HG02623 (cell line): ENCODE measurements around the gene GOLGA8Q.
"Not testable (repeated sequence)": the region's sequence is repeated elsewhere in the genome, so short reads cannot be mapped to it uniquely, and the experiment has no call there.

ENCODE experiments used
- ATAC-seq: cut with Tn5 transposase; IDR thresholded peaks from one replicate; pipeline ENCODE4 v1.9.1; 2021; ENCODE audit warnings: moderate library complexity; ENCODE audit not compliant: unreplicated experiment

GOLGA8Q gene

GRCh38 chr15:30551750-30552149 lies at the start of gene GOLGA8Q:
Gene GOLGA8Q, plus strand, starts transcription at chr15:30552050. Its CDS starts 28 bp downstream, at chr15:30552078.
- not testable (repeated sequence) for ATAC-seq

DNA sequence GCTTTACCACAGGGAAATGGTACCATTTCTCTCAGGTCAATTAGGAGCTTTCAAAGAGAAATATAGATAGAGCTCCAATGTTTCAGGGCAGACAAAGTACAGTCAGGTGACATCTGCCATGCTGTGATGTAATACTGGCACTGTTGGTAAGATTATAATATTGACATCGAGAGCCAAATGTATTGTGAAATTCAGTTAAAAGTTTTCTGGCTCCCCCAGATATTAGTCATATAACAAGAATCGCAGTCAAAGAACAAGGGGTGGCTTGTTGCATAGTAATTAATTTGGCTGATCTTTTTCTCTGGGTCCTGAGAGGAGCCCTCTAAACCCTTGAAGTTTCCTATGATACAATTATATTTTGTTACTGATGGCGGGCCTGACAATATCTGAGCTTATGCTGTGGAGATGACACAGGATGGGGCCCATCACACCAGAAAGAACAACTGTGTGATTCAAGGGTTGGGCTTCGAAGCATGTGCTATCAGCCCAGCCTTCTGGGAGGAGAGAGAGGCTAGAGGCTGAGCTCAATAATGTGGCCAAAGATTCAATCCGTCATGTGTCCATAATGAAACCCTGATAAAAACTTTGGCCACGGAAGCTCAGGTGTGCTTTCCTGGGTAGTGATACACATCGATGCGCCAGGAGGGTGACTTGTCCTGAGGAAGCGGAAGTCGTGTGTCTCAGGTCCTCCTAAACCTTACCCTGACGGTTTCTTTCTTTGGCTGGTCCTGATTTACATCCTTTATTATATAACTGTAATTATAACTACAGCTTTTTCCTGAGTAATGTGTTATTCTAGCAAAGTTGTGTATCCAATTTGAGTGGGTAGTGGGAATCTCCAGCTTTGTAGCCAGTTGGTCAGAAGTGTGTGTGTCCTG lies 48.7 kb upstream of the GOLGA8Q start:
- ATAC-seq: not testable (repeated sequence)

DNA sequence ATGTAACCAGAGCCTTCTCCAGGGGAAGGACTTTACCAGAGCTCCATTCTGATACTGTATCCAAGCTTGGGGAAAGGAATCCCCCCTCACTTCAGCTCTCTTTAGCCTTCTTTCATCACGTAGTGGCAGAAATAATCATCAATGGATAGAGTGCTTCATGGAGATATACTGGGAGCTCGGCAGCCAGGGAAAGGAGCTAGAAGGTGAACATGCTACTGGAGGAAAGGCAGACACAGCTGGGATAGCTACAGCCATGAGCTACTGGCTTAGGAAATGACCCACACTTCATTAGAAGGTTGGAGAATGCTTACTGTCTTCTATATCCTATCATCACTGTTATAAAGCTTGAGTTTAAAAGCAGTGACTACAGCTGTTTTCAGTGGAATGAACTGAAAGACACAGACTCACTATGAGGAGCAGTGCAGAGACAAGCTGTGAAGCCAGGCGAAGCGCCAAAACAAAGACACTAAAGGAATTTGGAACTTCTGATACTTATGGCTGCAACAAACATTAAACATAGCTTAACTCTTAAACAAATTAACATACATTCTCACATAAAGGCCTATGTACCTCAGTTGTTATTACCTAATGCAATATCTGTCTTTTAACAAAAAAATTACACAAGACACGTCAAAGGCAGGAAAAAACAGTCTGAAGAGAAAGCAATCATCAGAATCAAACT lies 47.5 kb upstream of the GOLGA8Q start:
- ATAC-seq: not testable (repeated sequence)

GRCh38 chr15:30514545-30514944 lies 37.3 kb upstream of the GOLGA8Q start:
- not testable (repeated sequence) for ATAC-seq

DNA sequence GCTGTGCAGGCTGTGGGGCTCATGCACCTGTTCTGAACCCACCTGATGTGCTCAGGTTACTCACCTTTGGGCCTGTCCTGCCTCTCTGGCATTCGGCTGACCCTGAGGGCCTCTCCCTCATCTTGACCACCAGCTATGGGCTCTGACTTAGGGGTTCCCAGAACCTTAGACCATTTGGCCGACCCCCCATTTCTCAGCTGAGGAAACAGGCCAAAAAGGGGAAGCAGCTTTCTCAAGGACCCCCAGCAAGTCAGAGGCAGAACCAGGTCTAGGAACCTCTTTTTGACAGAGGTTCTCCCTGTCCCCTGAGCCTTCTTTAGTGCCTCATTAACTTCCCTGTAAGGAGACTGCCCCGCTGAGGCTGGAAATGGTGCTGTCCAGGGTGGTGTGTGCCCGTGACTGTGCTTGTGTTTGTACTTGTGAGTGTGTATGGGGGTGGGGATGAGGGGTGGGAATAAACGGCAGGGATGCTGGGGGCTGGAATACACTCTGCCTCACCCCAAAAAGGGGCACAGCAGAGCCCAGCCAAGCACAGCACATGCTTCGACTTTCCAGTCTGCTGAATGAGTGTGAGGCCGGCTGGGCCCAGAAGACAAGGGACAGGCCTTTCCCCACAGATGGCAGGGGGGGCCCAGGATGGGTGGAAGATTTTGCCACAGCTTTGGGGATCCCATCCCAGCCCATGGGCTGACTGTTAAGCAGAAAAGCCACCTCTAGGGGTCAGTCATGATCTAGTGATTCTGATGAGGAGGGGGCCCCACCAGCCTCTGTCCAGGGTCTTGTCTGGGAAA lies 28.2 kb upstream of the GOLGA8Q start:
- not testable (repeated sequence) for ATAC-seq

- not testable (repeated sequence) for ATAC-seq
Observed at GRCh38 chr15:30525912-30526311, 25.9 kb upstream of the GOLGA8Q start.

DNA sequence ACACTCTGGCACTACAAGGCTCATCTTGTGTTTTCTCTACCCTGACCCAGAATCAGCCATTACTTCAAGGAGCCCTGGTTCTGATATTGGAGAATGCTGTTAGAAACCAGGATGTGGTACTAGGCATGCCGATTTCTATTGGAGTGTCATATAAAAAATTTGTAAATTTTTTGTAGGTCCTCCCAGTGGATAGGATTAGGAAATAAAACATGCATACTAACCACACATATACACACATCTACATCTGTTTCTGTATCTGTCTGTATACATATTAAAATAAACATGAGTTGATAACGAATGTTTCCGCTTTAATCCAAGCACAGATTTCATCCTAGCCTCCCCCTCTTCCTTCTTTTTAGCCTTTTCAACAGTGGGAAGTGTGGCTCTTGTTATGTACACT lies 22.8 kb upstream of the GOLGA8Q start:
- not testable (repeated sequence) for ATAC-seq

DNA sequence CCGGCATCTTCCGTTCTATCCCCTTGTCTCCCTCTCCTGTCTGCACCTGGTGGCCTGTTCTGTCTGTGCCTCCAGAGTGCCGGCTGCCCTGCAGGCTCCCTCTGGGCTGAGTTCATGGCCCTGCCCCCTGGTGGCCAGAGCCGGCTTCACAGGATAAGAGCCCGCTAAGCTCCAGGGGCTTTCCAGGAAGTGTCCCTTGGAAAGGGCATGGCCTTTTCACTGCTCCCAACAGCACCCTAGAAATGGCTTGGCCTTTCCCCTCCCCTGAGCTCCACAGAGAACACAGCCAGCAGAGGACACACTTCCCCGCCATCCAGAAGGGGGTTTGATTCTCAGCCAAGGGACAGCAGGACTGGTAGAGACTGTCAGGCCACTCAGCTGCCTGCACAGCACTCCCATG lies 15.1 kb downstream of the GOLGA8Q start:
- ATAC-seq: not testable (repeated sequence)

- ATAC-seq: not testable (repeated sequence)
Observed at GRCh38 chr15:30573012-30573491, 21.2 kb downstream of the GOLGA8Q start.

DNA sequence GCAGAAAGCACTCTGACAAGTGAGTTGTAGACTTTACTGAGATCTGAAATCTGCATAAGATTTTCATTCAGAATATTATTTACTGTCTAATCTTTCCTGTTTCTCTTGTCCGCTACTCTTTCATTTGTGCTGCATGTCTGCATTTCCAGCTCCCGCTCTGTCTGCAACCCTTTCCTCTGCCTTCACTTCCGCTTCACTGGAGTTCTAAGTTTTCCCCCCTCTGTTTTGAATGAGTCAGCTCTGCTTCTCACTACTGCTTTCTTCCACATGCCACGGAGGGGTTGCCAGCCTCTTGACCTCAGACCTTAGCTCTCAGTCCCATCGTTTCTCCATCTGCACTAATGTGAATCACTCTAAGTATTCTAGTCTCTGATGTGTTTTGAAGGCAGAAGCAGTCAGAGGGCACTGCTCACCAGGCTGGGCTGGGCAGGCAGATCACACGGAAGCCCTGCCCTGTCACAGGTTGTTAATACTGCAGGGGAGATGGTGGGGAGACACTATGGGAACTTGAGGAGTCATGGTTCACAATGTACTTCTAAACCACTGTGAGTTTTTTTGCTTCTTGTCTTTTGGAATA lies 27.6 kb downstream of the GOLGA8Q start:
- not testable (repeated sequence) for ATAC-seq

- ATAC-seq: not testable (repeated sequence)
Observed at GRCh38 chr15:30580716-30581115, 28.9 kb downstream of the GOLGA8Q start.

DNA sequence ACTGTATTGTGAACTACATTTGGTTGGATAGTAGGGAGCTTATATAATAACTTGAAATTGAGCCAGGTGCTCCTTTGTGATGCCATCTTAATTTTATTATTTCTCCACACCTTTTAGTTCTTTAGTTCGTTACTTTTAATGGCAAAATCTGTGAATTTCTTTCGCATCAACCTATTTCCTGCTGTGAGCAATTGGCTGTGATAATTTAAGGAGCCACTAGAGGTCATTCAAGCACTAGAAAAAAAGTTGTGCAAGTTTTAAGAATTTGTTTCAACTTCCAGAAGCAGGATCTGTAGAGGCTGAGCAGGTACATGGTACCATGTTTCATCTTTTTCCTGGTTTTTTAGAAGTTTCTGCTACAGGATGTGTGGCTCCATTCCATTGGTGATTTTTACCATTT lies 47.1 kb downstream of the GOLGA8Q start:
- ATAC-seq: not testable (repeated sequence)

GRCh38 chr15:30603796-30604195 lies 51.9 kb downstream of the GOLGA8Q start, which contains the start of gene GOLGA8H:
Gene GOLGA8H, plus strand, starts transcription at chr15:30604028. Its CDS starts 98 bp downstream, at chr15:30604126.
- not testable (repeated sequence) for ATAC-seq
